ENCODE data around the gene CD2.
"Not testable (repeated sequence)": the region's sequence is repeated elsewhere in the genome, so short reads cannot be mapped to it uniquely, and the experiment has no call there.

CD2 gene

DNA sequence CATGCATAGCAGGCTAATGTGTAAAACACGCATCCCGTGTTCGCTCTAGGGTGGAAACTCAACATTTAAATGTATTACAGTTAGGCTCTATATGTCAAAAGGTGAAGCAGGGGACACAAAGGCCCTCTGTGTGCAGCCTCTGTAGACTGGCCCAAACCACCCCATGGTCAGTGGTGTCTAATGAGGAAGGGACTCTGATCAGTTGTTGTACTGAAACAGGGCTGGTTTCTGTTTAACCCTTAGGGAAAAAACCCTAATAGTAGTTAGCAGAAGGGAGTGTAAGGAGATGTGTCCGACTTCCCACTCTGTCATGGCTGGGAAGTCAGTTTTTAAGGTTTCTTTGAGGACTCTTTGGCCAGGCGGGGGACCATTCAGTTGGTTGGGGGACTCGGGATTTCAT lies 21.5 kb upstream of the CD2 start:
- DNase-seq, result no peak

DNA sequence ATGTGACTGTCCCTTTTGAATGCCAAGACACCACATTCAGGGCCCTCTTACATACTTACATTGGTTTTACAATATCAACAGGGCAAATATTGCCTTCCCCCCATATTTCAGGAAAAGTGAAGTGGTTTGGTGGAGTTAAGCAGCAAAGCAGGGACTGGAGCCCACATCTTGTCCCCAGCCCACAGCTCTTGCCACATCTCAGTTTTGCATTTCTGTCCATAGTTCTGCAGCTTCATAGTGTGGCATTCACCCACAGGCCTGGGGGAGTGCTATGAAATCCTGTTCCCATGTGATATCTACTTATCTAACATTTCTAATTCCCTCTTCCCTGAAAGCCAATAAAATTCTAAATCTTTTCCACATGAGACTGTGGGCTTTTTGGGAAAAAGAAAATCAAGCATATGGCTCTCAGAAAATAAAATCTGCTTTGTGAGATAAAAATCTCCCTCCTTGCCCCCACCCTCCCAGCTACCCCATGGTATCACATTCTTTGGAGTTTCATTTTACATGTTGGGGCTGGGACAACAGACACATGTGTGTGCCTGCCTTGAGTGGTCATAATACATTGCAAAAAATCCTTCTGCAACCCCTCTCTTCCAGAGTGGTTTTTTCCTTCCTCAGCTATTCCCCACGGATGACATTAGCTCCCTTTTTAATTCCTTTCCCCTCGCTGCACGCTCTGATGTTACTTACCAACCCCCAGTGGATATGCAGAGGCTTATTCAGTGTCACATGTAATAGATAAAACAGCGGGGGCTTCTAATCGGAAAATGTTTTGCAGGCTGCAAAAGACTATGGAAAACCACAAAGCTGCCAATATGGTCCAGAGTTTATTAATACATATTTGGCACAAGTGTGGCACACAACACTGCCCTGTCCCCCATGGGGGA lies 20.5 kb upstream of the CD2 start:
- DNase-seq, result no peak

DNA sequence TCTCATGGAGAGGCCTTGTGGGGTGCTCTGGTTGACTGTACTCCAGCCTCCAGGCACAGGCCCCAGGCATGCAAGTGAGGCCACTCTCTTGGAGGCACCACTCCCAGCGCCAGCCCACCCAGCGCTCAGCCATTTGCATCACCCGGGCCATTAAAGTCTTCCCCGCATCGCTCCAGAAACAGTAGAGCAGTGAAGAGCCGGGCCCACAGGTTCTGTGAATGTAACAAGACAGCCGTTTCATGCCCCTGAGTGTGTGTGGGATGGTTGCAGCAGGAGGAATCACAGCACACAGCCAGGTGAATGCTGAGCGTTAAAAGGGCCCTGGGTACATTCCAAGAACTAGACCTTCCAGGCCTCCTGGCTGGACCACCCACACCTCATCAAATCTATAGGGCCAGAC lies 19.0 kb upstream of the CD2 start:
- DNase-seq, result no peak

DNA sequence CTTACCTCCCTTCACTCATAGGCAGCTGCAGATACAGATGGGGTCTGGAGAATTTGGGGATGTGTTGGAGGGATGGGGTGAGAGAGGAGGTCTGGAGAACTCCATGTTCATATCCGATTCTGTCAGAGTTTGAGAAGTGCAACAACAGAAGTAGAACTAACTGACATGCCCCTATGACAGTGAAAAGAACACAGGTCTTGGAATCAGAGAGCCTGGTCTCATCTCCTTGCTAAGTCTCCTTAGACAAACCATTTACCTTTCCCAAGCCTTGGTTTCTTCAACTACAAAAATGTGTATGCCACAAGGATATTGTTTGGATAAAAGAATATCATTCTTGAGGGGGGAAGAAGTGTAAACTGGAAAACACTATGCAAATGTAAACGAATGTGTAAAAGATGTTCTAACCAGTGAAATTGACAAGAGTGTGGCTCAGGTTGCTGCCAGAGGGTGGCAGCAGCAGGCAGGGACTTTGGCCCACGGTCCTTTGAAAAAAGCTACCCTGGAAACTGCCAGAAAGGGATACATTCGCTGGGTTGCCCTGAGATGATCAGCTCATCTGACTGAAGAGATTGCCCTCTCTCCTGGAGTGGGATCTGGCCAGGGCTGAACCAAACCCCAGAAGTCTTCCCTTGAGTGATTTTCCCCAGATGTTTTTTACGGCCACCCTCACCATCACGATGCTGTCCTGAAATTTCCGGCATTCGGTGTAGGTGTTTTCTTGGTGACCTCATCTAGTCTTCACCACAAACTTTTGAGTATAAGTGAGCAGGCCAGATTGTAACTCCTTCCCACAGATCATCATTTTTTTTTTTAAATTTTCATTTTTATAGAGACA lies 17.0 kb upstream of the CD2 start:
- DNase-seq, result peak; percentile 66

DNA sequence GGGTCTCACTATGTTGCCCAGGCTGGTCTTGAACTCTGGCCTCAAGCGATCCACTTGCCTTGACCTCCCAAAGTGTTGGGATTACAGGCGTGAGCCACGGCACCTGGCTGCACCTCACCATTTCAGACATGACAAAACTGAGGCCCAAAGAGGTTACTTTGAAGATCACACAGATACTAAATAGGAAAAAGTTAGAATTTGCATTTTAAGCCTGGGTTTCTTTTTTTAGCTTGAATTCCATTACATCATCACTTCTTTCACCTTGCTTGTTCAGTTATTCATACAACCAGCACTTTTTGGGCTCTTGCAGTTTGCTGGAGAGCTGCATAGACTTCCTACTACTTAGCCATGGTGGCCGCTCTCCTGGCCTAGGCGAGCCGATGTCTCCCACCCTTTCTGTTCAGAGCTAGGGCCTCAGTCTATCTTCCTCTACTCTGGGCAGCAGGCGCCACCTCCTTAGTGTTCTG lies 16.3 kb upstream of the CD2 start:
- DNase-seq, result peak; percentile 39

DNA sequence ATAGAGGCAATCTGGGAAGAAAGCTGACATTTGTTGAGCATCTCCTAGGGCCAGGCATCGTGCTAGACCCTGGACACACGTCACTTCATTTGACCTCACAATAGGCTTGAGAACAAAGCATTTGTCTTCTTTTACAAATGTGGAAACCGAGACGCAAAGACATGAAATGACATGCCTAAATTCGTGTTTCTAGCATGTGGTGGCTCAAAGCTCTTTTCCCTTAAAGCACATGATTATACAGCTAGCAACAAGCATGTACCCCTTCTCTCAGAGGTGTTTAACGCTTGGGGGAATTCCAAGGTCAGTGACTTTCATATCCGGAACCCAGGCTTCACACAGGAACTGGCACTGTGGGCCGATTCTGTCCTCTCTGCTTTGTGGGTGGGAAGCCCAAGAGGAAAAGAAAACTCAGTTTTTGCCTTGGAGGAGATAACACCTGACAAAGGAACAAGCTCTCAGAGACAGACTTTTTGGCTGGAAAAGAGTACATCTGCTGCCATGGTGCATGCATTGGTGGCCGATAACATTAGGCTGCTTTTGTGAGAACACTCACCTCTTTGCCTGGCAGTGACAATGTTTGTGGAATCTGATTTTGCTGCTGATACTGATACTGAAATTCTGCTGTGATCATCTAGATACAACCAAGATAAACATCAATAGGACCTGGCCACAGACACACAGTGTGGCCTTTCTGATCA lies 15.4 kb upstream of the CD2 start:
- DNase-seq, result peak; percentile 44

DNA sequence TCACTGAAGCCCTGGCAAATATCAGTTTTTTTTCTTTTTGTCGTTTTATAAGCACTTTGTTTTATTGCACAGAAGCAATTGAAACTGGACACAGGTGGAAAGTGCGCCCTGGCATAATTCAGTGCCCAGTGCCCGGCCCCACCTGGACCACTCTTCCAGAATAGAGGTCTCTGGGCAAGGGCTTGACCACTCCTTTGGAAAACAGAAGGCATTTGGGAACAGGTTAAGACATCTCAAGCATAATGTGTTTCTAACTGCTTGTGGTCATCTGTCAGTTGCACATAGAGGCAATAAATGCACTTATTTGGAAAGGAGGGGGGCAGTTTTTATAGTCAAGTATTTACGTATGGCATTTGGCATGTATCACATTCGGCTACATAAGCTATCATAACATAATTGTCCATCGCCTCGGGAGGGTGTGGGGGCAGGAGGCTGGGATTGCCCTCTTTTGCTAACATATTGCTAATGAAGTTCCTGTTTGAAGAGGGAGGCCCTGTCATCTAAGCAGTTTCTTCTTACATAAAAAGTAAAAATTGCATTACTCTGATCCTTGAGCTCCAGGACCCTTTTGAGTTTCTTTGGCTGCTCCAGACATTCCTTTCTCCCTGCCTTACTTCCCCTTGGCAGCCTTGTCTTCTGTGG lies 14.7 kb upstream of the CD2 start:
- no peak for DNase-seq

DNA sequence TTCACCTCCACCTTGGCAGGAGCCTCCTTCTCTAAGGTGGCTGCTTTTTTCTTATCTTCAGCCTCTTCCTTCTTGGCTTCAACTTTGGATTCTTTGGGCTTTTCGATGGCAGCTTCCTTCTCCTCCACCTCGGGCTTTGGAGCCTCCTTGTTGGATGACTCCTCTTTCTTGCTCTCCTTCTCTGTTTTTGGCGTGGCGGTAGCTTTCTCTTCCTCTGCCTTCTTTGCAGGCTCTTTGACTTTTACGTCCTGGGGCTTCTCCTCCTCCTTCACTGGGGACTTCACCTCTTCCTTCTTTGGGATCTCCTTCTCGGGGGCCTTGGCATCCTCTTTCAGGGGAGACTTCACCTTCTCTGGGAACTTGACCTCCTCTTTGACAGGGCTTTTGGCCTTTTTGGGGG lies 13.9 kb upstream of the CD2 start:
- no peak for DNase-seq

DNA sequence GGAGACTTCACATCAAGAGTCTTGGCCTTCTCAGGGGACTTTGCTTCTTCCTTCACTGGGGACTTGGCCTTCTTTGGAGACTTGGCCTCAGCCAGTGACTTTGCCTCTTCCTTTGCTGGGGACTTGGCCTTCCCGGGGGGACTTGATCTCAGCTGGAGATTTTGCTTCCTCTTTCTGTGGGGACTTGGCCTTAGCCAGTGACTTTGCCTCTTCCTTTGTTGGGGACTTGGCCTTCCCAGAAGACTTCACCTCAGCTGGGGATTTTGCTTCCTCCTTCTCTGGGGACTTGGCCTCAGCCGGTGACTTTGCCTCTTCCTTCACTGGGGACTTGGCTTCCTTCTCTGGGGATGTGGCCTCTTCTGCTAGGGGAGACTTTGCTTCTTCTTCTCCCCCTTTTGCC lies 13.5 kb upstream of the CD2 start:
- no peak for DNase-seq

DNA sequence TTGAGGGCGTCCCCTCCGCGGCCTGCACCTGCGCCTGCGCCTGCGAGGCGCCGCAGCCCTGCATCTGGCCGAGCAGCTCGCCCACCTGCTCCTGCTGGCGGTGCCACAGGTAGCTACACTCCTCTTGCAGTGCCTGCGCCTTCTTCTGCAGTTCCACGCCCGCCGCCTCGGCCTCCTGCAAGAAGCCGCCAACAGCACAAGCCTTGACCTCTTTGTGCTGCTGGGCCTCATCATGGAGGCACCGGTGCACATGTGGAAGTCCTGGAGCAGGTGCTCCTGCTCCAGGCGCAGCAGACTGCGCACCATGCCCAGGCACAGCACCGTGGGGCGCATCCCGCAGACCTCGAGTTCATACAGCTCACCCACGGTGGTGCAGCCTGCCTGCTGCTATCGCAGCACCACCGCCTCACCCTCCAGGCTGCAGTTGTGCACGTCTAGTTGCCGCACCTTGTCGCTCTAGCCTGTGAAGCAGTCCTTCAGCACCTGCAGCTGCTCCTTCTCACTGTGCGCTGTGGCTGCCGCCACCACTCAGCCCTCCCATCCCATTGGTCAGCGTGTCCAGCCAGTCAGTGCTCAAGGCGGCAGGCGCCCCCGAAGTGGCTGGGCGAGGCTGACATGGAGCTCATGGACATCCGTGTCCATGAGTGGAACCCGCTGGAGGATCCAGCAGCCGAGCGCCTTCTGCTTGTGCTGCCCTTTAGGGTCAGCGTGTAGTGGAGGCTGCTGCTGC lies 12.2 kb upstream of the CD2 start:
- no peak for DNase-seq

DNA sequence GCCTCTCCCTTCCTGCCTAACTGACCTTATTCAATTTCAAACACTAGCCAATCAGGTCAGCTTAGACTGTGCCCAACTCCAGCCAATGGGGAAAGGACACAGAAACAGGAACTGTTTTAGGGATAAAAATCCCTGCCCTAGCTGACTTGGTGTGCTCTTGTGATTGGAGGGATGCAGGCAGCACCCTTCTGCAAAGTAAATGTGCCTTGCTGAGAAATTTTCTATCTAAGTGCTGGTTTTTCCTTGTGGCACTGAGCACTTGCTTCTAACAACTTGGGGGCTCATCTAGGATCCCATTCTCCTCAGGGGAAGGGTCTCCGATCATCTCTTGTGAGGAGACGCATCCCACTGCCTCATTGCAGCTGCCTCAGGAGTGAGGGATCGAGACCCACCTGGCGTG lies 10.7 kb upstream of the CD2 start:
- DNase-seq, result no peak

DNA sequence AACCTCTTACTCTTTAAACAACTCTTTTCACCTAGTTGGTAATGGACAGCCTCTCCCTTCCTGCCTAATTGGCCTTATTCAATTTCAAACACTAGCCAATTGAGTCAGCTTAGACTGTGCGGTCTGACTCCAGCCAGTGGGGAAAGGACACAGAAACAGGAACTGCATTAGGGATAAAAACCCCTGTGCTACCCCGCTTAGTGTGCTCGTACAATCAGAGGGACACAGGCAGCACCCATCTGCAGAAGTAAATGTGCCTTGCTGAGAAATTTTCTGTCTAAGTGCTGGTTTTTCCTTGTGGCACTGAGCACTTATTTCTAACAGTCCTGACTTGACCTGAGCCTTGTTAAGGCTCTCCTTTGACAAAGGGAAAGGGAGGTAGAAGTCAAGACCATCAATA lies 6.0 kb upstream of the CD2 start:
- no peak for DNase-seq

DNA sequence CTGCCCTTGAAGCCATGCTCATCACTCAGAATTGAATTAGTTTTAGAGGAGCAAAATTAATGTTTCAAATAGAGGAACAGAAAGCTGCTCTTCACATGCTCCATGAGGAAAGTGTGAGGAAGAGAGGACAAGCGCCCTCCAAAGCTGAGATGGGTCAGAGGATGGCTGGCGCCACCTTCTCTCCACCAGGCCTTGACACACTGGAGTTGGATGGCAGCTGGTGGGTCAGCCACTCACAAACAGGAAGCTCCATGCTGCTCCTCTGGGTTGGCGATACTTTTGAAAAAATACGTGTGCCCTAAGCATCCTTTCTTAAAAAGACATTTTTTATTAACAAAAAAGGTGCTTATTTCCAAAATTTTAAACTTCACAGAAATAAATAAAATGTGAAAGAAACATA lies 3.1 kb upstream of the CD2 start:
- DNase-seq, result no peak

DNA sequence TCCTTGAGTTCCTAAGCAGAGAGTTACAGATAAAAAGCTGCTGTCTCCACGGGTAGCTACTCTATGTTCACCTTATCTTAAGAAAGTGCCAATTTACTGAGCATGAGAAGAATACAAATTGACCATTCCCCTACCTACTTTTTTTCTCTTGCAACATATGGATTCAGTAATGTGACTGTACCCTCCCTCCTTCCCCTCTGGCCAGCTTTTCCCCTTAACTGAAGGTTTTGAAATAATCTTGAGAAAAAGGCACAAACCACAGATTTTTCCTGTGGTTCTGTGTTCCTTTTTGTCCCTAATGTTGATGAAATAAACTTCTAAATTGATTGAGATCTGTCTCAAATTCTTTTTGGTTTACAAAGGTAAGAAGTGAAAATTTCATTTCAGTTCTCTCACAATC lies 2.6 kb upstream of the CD2 start:
- DNase-seq, result no peak

DNA sequence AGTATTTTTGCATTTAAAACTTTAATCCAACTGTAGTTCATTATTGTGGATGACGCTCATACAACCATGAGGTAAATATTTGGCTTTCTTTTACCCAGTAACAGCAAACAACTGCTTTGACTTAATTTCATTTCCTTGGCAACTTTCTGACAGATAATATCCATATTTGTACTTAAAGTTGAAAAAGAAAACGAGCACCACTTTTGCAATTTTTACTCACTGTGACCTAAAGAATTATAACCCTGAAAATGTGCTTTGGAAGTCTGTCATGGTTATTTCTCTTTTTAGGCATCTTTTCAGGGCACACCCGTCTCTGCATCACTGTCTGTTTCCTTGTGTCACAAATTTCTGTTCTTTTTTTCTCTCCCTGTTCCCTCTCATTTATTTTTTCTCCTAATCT lies 918 bp upstream of the CD2 start:
- no peak for DNase-seq

DNA sequence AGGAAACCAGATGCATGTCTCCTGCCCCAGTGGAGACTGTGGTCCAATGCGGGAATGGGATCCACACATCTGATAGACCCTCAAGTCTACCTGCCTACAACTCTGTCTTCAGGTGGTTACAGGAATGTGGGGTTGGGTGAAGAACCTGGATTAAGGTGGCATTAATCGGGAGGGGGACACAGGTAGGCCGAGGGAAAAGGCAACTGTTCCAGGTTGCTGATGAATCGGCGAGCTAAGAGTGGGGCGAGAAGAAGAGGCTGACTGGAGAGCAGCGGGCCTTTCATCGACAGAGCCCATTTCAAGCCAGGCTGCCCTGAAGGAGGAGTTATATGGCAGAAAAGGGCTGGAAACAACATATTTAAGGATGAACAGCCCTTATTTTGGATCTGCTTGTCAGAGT lies 836 bp downstream of the CD2 start:
- no peak for DNase-seq

DNA sequence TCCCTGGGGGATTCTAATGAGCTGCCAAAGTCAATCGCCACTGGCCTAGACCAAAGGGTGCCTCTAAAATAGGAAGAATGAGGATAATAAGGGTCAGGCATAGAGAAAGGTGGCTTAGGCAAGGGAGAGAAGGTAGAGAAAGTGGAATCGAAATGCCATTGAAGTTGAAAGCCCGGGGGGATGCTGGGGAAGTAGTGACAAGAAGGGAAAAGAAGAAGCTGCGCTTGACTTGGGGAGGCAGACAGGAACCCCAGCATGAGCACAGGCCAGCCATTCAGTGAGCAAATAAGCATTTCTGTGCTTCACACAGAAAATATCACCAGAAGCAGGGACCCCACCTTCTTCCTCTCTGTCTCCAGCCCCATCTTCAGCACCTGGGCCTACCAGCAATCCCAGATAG lies 1.5 kb downstream of the CD2 start:
- no peak for DNase-seq

DNA sequence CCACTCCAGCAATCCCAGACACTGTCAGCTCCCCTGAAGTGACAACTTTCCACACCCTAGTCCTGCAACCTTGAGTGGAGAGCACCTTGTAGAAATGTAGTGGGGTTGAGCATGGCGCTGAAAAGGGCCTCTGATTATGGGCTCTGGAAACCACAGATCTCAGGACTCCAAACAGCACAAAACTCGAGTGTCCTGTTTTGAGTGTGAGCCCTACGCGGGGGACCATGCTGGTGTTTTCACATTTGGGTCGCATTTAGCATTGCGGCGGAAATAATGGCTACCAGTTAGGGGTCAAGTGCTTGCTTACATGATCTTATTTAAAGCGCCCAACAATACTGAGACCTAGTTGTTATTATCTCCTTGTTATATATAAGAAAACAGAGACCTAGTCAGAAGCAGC lies 1.9 kb downstream of the CD2 start:
- not testable (repeated sequence) for DNase-seq

DNA sequence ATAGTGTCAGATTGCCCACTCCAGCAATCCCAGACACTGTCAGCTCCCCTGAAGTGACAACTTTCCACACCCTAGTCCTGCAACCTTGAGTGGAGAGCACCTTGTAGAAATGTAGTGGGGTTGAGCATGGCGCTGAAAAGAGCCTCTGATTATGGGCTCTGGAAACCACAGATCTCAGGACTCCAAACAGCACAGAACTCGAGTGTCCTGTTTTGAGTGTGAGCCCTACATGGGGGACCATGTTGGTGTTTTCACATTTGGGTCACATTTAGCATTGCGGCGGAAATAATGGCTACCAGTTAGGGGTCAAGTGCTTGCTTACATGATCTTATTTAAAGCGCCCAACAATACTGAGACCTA lies 4.2 kb downstream of the CD2 start:
- DNase-seq, result not testable (repeated sequence)

DNA sequence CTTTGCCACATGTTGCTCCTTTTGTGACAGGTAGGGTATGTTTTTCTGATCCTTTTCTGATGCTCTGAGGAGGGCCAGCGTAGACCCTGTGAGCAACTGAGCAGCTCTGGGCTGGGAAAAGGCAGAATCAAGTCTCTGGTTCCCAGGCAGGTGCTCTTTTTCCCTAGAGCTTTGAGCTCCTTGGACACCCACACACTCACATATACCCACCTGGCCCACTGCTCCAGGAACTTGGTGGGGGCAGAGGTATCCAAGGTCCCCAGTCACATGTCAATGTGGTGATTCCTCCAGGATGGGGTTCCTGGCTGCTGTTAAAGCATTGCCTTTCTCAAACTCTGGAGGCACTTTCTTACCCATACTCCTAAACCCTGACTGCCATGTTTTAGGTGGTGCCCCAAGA lies 5.4 kb downstream of the CD2 start:
- no peak for DNase-seq

DNA sequence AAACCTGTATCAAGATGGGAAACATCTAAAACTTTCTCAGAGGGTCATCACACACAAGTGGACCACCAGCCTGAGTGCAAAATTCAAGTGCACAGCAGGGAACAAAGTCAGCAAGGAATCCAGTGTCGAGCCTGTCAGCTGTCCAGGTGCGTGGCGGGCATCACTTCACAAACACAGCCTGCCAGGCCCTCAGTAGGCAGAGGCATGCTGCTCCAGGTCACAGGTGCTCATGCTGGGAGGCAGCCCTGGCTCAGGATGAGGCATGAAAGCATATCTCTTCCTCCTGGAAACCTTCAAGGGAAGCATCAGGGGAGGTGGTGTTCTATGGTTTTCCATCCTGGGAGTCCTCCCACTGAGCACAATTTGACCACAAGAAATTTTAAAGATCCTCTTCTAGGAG lies 6.3 kb downstream of the CD2 start:
- no peak for DNase-seq

DNA sequence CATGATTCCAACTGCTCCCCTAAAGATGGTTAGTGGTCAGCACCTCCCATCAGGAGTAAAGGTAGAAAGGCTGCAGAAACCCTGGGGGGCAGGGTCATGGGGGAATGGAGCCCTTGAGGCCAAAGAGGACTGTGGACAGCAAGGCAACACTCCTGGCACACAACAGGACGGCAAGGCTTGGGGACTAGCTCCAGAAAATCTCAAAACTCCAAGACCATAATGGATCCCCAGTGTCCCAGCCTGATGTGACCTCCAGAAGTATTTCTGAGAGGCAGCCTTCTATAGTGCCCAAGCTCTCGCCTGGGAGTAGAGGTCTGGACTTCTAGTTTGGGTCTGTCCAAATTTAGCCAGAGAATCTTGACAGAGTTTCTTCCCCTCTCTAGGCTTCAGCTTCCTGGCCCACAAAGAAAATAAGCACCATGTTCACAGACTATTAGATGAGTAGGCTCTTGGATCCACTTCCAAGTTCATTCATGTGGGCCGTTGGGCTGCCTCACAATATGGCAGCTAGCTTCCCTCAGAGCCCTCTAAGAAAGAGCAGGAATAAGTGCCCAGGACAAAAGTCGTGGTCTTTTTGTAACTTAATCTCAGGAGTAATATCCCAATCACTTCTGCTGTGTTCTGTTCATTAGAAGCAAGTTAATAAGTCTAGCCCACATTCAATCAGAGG lies 6.9 kb downstream of the CD2 start:
- no peak for DNase-seq

All from stimulated activated CD4-positive, alpha-beta T cell treated with anti-CD3 and anti-CD28 coated beads, Interleukin-12 subunit alpha, Interleukin-12 subunit beta, amount 100 ng/mL, for 4 hours (primary cell).